Measurements from ENCODE around the gene BCAN. TPM values are rescaled to one million over a fixed set of nuclear protein-coding genes. Genes with fewer than 3 reads are reported as not detected.

The BCAN gene
- total RNA-seq, 1 experiment from 2014 or later, result 3.6 TPM

GRCh38 chr1:156595016-156595415, 46.9 kb upstream of the BCAN start (continued):
- TF ChIP-seq ATF3 (CRISPR knock-in tag; conservative IDR thresholded peaks at IDR 0.05) (no peak), MAX (CRISPR knock-in tag; IDR thresholded peaks at IDR 0.05) (no peak), ELF4 (CRISPR knock-in tag; IDR thresholded peaks at IDR 0.05; ENCODE audit: low read depth) (no peak), ERG (CRISPR knock-in tag; IDR thresholded peaks at IDR 0.05) (no peak), OVOL2 (CRISPR knock-in tag; IDR thresholded peaks at IDR 0.05; ENCODE audit: borderline replicate concordance) (no peak), ZNF121 (CRISPR knock-in tag; IDR thresholded peaks at IDR 0.05) (no peak), MYBL2 (CRISPR knock-in tag; IDR thresholded peaks at IDR 0.05) (no peak), HMGXB4 (CRISPR knock-in tag; IDR thresholded peaks at IDR 0.05) (no peak), ZNF671 (CRISPR knock-in tag; IDR thresholded peaks at IDR 0.05) (no peak), SMAD4 (CRISPR knock-in tag; IDR thresholded peaks at IDR 0.05) (no peak), ATF6 (CRISPR knock-in tag; IDR thresholded peaks at IDR 0.05) (no peak), ZNF281 (CRISPR knock-in tag; IDR thresholded peaks at IDR 0.05) (no peak), JUN (CRISPR knock-in tag; IDR thresholded peaks at IDR 0.05) (no peak), ZNF263 (CRISPR knock-in tag; IDR thresholded peaks at IDR 0.05; ENCODE audit: low read depth) (no peak), ZNF138 (CRISPR knock-in tag; conservative IDR thresholded peaks at IDR 0.05) (no peak), ATF2 (CRISPR knock-in tag; IDR thresholded peaks at IDR 0.05; ENCODE audit: borderline replicate concordance, low read depth) (no peak)

GRCh38 chr1:156596426-156596825, 45.5 kb upstream of the BCAN start:
- no peak for DNase-seq (ENCODE audit: low spot score)
- ChIA-PET CTCF (no interaction called here), POLR2A (interaction anchor here (0.6 to 0.7 kb wide), 3 partner anchors 11 to 91 kb away, joined by 3 read pairs; no protein-coding TSS in a partner anchor)
- Mint-ChIP-seq H3K36me3 (peaks cover 52% of the 10 kb centered on the region), H3K4me3 (no peak overlapping the region), H3K9me3 (no peaks in the 10 kb centered on the region), H3K4me1 (peaks cover 14% of the 10 kb centered on the region), H3K27ac (no peak overlapping the region), H3K27me3 (ENCODE audit: low read depth) (no peaks in the 10 kb centered on the region)
- ATAC-seq, result no peak
- TF ChIP-seq ERG (CRISPR knock-in tag; IDR thresholded peaks at IDR 0.05) (no peak), CTCF (IDR thresholded peaks at IDR 0.05) (no peak), SMAD3 (CRISPR knock-in tag; IDR thresholded peaks at IDR 0.05; ENCODE audit: borderline replicate concordance) (no peak), ZNF121 (CRISPR knock-in tag; IDR thresholded peaks at IDR 0.05) (no peak), FOXK1 (CRISPR knock-in tag; IDR thresholded peaks at IDR 0.05) (no peak), MXD4 (CRISPR knock-in tag; IDR thresholded peaks at IDR 0.05; ENCODE audit: borderline replicate concordance) (no peak), FOXJ3 (CRISPR knock-in tag; IDR thresholded peaks at IDR 0.05; ENCODE audit: borderline replicate concordance) (no peak), NR2C2 (CRISPR knock-in tag; IDR thresholded peaks at IDR 0.05) (no peak)
